ENCODE measurements around the gene TAS1R3.
"Not testable (repeated sequence)": the region's sequence is repeated elsewhere in the genome, so short reads cannot be mapped to it uniquely, and the experiment has no call there.

The TAS1R3 gene

DNA sequence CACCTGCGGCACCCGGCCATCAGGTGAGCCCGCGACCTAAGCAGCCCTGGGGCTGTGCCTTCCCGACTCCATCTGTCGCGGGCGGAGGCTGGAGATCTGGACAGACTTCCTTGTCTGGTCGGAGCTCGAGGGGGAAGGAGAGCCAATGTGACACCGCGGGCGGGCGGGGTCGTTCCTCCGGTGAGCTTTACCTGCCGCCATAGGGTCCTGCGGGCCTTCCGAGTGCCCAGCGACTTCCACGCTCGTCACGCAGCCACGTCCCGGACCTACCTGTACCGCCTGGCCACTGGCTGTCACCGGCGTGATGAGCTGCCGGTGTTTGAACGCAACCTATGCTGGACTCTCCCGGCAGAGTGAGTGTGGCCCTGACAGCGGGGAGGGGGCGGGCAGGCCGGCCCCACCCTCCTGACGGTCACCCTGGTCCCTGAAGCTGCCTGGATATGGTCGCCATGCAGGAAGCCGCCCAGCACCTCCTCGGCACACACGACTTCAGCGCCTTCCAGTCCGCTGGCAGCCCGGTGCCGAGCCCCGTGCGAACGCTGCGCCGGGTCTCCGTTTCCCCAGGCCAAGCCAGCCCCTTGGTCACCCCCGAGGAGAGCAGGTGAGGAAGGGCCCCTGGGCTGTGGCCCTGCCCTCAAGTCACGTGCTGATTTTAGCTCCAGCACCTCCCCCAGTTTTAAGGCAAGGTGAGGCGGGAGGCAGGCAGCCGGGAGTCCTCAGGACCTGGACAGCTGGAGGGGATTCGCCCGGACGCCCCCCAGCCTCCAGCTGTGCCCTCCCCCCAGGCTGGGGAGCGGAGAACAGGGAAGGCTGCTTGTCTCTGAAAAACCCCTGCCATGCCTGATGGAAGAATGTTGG is 21.6 kb upstream of the TAS1R3 start:
- DNase-seq, result no peak

DNA sequence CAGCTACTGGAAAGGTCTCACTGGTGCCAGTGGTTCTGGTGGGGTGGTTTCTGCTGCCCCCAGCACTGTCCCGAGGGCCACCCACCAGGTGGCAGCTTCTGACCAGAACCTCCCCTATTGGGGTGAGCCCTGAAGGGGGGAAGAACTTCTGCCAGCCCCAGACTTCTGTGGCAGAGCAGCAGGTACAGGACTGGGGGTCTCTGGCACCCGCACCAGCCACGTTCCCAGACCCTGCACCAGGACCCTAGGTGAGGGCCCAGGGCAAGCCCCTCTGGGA is 21.0 kb upstream of the TAS1R3 start:
- no peak for DNase-seq

DNA sequence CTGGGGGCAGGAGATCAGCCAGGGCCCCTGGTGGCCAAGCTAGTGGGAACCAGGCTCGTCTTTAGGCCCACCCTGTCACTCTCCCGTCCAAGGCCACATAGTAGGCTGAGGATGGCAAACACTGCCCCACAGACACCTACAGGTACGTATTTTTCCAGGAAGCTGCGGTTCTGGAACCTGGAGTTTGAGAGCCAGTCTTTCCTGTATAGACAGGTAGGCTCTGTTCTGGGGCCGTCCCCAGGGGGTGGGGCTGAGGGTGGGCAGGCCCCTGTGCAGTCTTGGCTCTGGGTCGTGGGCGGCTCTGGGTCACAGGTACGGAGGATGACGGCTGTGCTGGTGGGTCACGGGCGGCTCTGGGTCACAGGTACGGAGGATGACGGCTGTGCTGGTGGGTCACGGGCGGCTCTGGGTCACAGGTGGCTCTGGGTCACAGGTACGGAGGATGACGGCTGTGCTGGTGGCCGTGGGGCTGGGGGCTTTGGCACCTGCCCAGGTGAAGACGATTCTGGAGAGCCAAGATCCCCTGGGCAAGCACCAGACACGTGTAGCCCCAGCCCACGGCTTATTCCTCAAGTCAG is 20.5 kb upstream of the TAS1R3 start:
- no peak for DNase-seq

DNA sequence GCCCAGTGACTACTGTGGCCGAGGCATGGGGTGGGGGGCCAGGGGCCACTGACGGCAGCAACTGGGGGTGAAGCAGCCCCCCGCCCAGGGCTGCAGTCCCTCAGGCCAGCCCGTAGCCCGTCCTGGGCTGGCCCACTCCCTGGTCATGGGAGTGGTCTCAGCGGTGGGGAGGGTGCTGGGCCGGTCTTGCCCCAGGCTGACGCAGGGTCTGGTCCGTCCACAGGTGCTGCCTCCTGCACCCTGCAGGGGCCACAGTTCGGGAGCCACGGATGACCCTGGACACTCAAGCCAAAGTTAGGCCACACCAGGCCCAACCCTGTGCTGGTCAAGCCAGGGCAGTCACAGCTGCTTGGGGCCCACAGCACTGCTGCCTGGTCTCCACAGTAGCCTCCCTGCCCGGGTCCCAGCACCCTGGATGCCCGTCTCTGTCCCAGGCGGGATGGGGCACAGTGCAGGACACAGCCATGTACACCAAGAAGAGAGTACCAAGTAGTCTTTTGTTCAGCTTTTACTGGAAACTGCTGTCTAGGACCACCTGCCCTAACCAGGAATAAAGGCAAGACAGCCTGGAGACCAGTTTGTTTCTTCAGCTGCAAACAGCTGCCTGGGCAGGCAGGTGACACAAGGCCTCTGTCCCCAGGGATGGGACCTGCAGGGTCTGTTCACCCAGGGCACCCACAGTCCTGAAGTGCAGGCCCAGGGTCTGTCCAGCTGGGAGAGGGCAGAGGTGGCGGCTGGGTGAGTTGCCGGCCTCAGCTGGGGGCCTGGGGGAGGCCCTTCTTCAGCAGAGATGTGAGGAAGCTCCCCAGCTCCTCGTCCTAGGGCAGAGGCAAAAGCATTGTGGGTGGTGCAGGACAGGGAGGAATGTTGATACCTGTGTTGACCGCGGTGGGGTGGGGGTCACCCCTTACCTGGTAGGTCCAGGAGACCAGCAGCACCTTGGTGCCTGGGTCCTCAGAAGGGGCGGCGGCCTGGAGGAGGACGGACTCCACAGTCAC is 19.7 kb upstream of the TAS1R3 start:
- no peak for DNase-seq

DNA sequence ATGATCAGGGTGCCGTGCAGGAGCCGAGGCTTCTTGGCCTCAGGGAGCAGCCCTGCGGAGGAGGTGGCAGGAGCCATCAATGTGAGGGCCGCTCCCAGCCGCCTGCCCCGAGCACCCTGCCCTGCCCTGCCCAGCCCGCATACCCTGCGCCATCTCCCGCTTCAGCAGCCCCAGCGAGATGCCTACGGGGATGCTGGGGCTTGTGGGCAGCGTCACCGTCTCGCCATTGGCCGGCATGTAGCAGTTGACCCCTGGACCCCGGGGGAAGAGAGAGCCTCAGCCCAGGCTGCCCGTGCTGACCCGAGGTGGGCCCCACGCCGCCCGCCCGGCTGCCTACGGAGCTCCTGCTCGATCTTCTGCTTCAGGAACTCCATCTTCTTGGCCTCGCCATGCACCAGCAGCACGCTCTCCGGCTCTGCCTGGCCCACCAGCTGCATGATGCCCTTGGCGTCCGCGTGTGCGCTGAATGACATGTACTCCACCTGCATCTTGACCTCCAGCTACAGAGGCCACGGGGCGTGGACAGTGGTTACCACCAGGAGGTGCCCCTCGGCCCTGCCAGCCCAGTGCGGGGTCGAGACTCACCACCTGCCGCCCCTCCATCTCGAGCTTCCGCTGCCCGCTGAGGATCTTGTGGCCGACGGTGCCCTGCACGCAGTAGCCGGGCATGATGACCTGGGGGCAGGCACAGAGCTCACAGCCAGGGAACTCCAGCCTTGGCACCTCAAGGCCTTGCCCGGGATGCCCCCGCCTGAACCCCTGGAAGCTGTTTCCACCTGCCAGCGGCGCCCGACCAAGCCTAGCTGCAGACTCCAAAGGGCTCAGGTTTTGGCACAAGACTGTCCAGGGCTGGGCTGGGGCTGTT is 18.4 kb upstream of the TAS1R3 start:
- DNase-seq, result no peak

DNA sequence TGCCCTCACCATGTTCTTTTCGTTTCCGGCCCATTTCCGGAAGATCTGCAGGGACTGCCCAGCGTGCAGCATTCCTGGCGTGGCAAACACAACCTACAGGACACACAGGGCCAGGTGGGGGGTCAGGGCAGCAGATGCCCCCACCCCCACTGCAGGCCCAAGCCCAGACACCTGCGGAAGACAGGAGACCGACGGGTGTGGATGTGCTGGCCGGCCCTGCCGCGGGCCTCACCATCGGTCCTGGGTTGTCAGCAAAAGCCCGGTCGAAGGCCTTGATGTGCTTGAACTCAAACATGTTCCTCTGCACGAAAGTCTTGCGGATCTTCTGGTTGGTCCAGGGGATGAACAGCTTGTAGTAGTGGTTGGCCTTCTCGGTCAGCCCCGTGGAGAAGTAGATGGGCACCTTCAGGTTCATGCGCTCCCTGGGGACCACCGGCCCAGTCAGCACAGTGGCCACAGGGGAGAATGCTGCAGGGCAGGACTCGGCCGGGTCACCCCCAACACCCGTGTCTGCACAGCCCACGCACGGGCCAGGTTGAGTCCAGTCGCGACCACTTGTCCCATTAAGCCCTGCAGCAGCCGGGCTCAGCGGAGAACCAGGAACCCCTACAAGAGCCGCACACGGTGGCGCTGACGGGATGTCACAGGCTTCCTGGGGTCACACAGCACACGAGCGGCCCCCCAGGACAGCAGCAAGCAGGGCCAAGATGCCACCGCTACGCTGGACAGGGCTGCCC is 17.4 kb upstream of the TAS1R3 start:
- DNase-seq, result no peak

DNA sequence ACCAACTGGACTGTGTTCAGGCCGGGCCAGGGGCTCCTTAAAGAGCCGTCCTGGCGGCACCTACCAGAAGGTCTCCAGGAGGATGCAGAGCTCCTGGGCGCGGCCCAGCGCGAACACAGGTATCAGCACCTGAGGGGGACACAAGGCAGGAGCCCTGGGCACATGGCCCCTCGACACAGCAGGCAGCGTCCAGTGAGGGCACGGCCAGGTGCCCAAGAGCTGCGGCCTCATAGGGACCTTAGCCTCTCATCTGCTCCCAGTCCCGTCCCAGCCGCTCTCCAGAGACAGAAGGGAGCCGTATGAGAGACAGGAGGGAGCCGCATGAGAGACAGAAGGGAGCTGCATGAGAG is 16.9 kb upstream of the TAS1R3 start:
- DNase-seq, result no peak

DNA sequence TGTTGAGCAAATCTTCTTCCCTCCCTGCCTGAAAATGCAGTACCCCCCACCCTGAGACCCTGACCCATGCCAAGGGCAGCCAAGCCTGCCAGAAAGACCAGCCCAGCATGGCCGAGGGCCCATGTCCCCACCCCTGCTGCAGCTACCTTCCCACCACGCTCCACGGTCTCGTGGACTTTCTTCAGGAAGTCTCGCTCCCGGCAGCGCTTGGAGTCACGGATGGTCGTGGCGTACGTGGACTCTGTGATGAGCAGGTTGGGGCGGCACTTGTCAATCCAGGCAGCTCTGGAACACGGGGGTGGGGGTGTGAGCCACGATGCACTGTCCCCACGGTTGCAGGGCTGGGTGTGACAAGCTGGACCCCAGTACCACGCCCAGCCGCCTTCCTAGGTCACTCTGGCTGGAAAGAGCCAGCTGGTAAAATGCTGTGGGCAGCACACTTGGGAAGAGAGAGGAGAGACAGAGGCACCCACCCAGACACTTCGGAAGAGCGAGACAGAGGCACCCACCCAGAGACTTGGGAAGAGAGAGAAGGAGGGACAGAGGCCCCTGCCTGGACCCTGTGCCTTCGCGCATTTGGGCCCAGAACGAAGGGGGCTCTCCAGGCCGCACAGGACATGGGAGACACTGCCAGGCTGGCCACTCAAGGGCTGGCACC is 16.3 kb upstream of the TAS1R3 start:
- no peak for DNase-seq

GRCh38 chr1:1315435-1315954 is 15.6 kb upstream of the TAS1R3 start:
- DNase-seq, result no peak

DNA sequence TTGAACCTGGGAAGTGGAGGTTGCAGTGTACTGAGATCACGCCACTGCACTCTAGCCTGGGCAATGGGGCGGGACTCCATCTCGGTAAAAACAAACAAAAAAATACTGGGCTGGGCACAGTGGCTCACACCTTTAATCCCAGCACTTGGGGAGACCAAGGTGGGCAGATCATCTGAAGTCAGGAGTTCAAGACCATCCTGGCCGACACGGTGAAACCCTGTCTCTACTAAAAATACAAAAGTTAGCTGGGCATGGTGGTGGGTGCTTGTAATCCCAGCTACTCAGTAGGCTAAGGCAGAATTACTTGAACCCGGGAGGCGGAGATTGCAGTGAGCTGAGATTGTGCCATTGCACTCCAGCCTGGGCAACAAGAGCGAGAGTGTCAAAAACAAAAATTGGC is 14.9 kb upstream of the TAS1R3 start:
- DNase-seq, result not testable (repeated sequence)

DNA sequence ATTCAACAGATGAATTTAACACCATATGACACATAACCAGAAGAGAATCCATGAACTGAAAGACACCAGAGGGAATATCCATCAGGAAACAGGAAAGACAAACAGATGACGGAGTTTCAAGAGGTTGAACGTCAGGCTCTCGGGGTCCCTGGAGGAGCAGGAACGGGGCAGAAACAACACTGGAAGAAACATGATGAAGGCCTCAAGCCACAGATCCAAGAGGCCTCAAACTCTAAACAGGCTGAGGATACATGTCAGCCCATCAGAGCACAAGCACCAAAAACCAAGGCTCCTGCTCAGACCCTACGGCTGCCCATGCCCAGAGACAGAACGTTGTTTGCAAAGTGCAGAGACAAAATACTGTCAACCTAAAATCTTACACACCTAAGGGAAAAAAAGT is 13.7 kb upstream of the TAS1R3 start:
- no peak for DNase-seq

DNA sequence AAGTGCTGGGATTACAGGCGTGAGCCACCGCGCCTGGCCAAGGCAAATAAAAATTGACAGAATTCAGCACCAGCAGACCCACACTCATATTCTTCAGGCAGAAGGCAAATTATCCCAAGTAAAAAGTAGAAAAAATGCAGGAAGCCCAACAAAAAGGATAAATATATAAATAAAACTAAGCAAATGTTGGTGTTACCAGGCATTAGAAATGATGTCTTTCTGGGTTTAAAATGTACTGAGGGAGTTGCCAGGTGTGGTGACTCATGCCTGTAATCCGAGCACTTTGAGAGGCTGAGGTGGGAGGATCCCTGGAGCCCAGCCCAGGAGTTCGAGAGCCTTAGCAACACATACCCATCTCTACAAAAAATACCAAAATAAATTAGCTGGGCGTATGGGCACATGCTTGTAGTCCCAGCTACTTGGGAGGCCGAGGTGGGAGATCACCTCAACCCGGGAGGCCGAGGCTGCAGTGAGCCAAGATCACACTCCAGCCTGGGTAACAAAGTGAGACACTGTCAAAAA is 12.9 kb upstream of the TAS1R3 start:
- no peak for DNase-seq

DNA sequence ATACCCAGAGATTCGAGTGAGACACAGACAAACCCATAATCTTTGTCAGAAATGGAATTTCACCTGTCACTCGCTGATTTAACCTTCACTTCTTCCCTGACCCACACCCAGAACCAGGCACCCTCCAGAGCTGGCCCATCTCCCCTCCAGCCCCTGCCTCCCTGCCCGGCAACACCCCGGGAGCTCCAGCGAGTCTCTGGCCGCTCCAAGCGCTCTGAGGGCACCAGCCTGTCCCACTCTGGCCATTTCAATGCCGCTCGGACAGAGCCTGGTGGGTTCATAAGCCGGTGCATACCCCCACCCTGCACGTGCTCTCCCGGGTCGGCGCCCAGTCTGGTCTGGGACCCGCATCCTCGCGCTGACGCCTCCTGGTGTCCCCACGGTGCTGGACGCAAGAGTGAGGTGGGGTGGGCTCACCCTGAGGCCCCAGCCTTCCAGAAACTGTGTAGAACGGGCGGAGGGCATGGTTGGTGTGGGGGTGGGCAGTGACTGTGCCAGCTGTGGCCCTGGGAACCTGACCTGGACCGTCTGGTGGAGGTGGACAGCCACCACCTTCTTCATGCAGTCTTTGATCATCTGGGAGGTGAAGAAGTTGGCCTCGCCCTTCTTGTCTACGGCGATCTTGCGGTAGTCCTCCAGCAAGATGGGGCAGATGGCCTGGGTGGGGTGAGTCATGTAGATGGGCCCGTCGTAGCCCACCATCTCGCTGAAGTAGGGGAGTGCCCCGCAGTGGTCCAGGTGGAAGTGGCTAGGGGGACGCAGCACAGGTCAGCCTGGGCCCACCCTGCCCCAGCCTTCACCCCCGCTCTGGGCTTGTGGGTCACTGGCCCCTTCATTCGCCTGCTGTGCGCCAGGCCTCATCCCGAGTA is 12.1 kb upstream of the TAS1R3 start:
- no peak for DNase-seq

- no peak for DNase-seq
Measured at GRCh38 chr1:1319646-1319941, 11.5 kb upstream of the TAS1R3 start.

GRCh38 chr1:1320666-1321448 is 10.2 kb upstream of the TAS1R3 start:
- no peak for DNase-seq

- DNase-seq, result no peak
Measured at GRCh38 chr1:1321477-1321876, 9.6 kb upstream of the TAS1R3 start.

DNA sequence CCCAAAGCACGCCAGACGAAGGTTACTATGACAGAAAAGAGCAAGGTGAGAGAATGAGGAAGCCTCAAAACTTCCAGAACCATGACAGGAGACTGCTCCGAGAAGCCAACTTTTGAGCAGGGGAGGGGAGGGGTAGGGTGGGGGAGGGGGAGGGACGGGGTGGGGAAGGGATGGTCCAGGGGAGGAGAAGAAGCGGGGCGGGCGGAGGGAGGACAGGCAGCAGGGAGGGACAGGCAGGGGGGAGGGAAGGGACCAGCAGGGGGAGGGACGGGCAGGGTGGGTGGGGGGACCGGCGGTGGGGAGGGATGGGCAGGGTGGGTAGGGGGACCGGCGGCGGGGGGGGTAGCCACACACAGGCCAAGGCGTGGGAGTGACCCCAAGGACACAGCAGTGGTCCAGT is 8.7 kb upstream of the TAS1R3 start:
- DNase-seq, result no peak

DNA sequence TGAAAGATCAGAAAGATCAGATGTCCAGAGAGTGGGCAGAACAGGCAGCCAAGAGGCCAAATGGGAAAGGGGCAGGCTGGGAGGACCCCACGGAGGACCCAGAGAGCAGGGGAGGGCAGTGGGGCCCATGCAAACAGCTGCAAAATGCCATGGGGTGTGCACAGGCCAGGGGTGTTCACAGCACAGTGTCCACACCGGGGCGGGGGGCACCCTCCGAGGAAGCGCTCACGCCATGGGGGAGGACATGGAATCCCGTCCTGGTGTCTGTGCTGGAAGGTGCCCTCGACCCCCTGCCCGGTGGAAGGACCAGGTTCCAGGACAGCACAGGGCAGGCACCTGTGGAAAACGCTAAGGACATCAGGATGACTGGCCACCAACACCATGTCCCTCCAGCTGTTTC is 8.1 kb upstream of the TAS1R3 start:
- no peak for DNase-seq

- no peak for DNase-seq
Measured at GRCh38 chr1:1324084-1324523, 7.0 kb upstream of the TAS1R3 start.
